ENCODE measurements around the gene CAPRIN1.

Gene CAPRIN1

GRCh38 chr11:34146411-34146810 lies 94.9 kb downstream of the CAPRIN1 start:
- DNase-seq, result no peak

- no peak for DNase-seq
These were observed 95.3 kb downstream of the CAPRIN1 start for GRCh38 chr11:34146866-34147265.

GRCh38 chr11:34147581-34147980 lies 96.0 kb downstream of the CAPRIN1 start:
- no peak for DNase-seq

- no peak for DNase-seq
These were observed 97.1 kb downstream of the CAPRIN1 start for GRCh38 chr11:34148504-34149165.

GRCh38 chr11:34149274-34149673 lies 97.7 kb downstream of the CAPRIN1 start:
- DNase-seq, result no peak

GRCh38 chr11:34149786-34150185 lies 98.3 kb downstream of the CAPRIN1 start:
- DNase-seq, result no peak

GRCh38 chr11:34150494-34151151 lies 99.1 kb downstream of the CAPRIN1 start:
- no peak for DNase-seq
